Measurements from ENCODE around the gene HMG20B.
"Not testable (repeated sequence)": the region's sequence is repeated elsewhere in the genome, so short reads cannot be mapped to it uniquely, and the experiment has no call there.

Gene HMG20B

GRCh38 chr19:3572855-3573161 is at the start of gene HMG20B:
Gene HMG20B, plus strand, starts transcription at chr19:3572944. Its CDS starts 366 bp downstream, at chr19:3573310.
- DNase-seq, result no peak
- TF ChIP-seq POLR2A (IDR thresholded peaks at IDR 0.05; ENCODE audit: low read length), result no peak
- TF ChIP-seq GATA1 (IDR thresholded peaks at IDR 0.05; ENCODE audit: low read depth, low read length), result no peak

- no peak for TF ChIP-seq POLR2A (IDR thresholded peaks at IDR 0.05; ENCODE audit: low read length)
- no peak for TF ChIP-seq GATA1 (IDR thresholded peaks at IDR 0.05; ENCODE audit: low read depth, low read length)
- no peak for DNase-seq
These were observed 49.2 kb upstream of the HMG20B start for GRCh38 chr19:3523361-3524077.

GRCh38 chr19:3524078-3524842 is 48.5 kb upstream of the HMG20B start:
- DNase-seq, result no peak
- TF ChIP-seq POLR2A (IDR thresholded peaks at IDR 0.05; ENCODE audit: low read length) (no peak), GATA1 (IDR thresholded peaks at IDR 0.05; ENCODE audit: low read depth, low read length) (no peak)

GRCh38 chr19:3524904-3525451 is 47.8 kb upstream of the HMG20B start:
- no peak for DNase-seq
- TF ChIP-seq POLR2A (IDR thresholded peaks at IDR 0.05; ENCODE audit: low read length) (no peak), GATA1 (IDR thresholded peaks at IDR 0.05; ENCODE audit: low read depth, low read length) (no peak)

- no peak for DNase-seq
- TF ChIP-seq POLR2A (IDR thresholded peaks at IDR 0.05; ENCODE audit: low read length), result no peak
- no peak for TF ChIP-seq GATA1 (IDR thresholded peaks at IDR 0.05; ENCODE audit: low read depth, low read length)
These were observed 46.1 kb upstream of the HMG20B start for GRCh38 chr19:3526507-3527237.

GRCh38 chr19:3527238-3527910 is 45.4 kb upstream of the HMG20B start:
- TF ChIP-seq POLR2A (IDR thresholded peaks at IDR 0.05; ENCODE audit: low read length), result no peak
- TF ChIP-seq GATA1 (IDR thresholded peaks at IDR 0.05; ENCODE audit: low read depth, low read length), result no peak
- no peak for DNase-seq

GRCh38 chr19:3528080-3528479 is 44.7 kb upstream of the HMG20B start:
- no peak for DNase-seq
- TF ChIP-seq GATA1 (IDR thresholded peaks at IDR 0.05; ENCODE audit: low read depth, low read length) (no peak), POLR2A (IDR thresholded peaks at IDR 0.05; ENCODE audit: low read length) (no peak)

- TF ChIP-seq GATA1 (IDR thresholded peaks at IDR 0.05; ENCODE audit: low read depth, low read length) (no peak), POLR2A (IDR thresholded peaks at IDR 0.05; ENCODE audit: low read length) (no peak)
These were observed 44.1 kb upstream of the HMG20B start for GRCh38 chr19:3528539-3529211.

GRCh38 chr19:3529299-3529698 is 43.4 kb upstream of the HMG20B start:
- DNase-seq, result not testable (repeated sequence)

More at GRCh38 chr19:3528539-3529211, 44.1 kb upstream of the HMG20B start:
- no peak for DNase-seq

GRCh38 chr19:3530389-3530788 is 42.4 kb upstream of the HMG20B start:
- TF ChIP-seq GATA1 (IDR thresholded peaks at IDR 0.05; ENCODE audit: low read depth, low read length), result no peak

GRCh38 chr19:3531716-3532115 is 41.0 kb upstream of the HMG20B start:
- no peak for DNase-seq
- TF ChIP-seq POLR2A (IDR thresholded peaks at IDR 0.05; ENCODE audit: low read length) (no peak), GATA1 (IDR thresholded peaks at IDR 0.05; ENCODE audit: low read depth, low read length) (no peak)

More at GRCh38 chr19:3530389-3530788, 42.4 kb upstream of the HMG20B start:
- DNase-seq, result no peak

GRCh38 chr19:3532154-3532786 is 40.5 kb upstream of the HMG20B start:
- no peak for TF ChIP-seq GATA1 (IDR thresholded peaks at IDR 0.05; ENCODE audit: low read depth, low read length)
- no peak for TF ChIP-seq POLR2A (IDR thresholded peaks at IDR 0.05; ENCODE audit: low read length)
- no peak for DNase-seq

GRCh38 chr19:3533033-3533432 is 39.7 kb upstream of the HMG20B start:
- no peak for DNase-seq
- no peak for TF ChIP-seq GATA1 (IDR thresholded peaks at IDR 0.05; ENCODE audit: low read depth, low read length)
- TF ChIP-seq POLR2A (IDR thresholded peaks at IDR 0.05; ENCODE audit: low read length), result no peak

Measured in erythroblast (primary cell).